C4-2B (cell line): Measurements from ENCODE around the gene WWOX.

ENCODE experiments used
- ZFX ChIP-seq: fragments of 450-650 bp; IDR thresholded peaks from 2 replicates; pipeline ENCODE4 v1.6.1; 2017
- TF ChIP-seq, protein P1 (sequence below): fragments of 450-650 bp; conservative IDR thresholded peaks from 2 replicates; pipeline ENCODE4 v1.5.1; 2017; ENCODE audit warnings: mild to moderate bottlenecking

- TF ChIP-seq, protein P1, sequence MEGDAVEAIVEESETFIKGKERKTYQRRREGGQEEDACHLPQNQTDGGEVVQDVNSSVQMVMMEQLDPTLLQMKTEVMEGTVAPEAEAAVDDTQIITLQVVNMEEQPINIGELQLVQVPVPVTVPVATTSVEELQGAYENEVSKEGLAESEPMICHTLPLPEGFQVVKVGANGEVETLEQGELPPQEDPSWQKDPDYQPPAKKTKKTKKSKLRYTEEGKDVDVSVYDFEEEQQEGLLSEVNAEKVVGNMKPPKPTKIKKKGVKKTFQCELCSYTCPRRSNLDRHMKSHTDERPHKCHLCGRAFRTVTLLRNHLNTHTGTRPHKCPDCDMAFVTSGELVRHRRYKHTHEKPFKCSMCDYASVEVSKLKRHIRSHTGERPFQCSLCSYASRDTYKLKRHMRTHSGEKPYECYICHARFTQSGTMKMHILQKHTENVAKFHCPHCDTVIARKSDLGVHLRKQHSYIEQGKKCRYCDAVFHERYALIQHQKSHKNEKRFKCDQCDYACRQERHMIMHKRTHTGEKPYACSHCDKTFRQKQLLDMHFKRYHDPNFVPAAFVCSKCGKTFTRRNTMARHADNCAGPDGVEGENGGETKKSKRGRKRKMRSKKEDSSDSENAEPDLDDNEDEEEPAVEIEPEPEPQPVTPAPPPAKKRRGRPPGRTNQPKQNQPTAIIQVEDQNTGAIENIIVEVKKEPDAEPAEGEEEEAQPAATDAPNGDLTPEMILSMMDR: no peak
- no peak for TF ChIP-seq ZFX
These were observed 604.5 kb downstream of the WWOX start for GRCh38 chr16:78703936-78704335.
